Urothelium cell line (cell line): ENCODE measurements around the gene DOK5.
A peak's percentile ranks its signal among the peaks of the same experiment; 100 is the strongest.
"Not testable (repeated sequence)": the region's sequence is repeated elsewhere in the genome, so short reads cannot be mapped to it uniquely, and the experiment has no call there.

ENCODE experiments used
- DNase-seq: peaks from one replicate; pipeline ENCODE4 v3.0.0; 2011; ENCODE audit warnings: low spot score, mixed read lengths
- FAIRE-seq: peaks from 2 replicates; lab custom pipeline; 2011; peaks lifted over from hg19 to GRCh38; lab: Jason Lieb, UNC

DOK5 gene

DNA sequence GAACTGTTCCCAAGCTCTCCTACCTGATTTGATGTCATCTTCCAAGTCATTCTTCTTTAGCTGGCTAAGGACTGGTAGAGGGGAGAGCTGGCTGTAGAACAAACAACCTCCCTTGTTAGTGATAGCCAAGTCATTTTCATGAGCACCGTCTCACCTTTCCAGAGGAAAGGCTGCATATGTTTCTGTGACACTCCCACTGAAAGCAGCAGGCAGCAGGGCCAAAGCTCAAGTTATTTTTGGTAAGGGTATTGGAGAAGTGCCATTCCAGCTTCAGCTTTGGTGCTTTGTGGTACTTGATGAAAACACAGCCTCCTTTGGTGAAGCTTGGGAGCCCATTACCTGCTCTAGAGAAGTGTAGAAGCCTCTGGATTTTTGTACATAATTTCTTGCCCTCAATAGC is 5.4 kb upstream of the DOK5 start:
- DNase-seq (no peak), FAIRE-seq (no peak)

- DNase-seq (no peak), FAIRE-seq (no peak)
These were observed 4.7 kb upstream of the DOK5 start for GRCh38 chr20:54470697-54471096.

GRCh38 chr20:54472607-54473006 is 2.8 kb upstream of the DOK5 start:
- FAIRE-seq (no peak), DNase-seq (no peak)

GRCh38 chr20:54473340-54473739 is 2.1 kb upstream of the DOK5 start:
- FAIRE-seq (no peak), DNase-seq (no peak)

GRCh38 chr20:54474046-54474445 is 1.3 kb upstream of the DOK5 start:
- no peak for DNase-seq
- no peak for FAIRE-seq

- peak; percentile 65 for FAIRE-seq
- DNase-seq: no peak
These were observed 527 bp upstream of the DOK5 start for GRCh38 chr20:54474866-54475265.

DNA sequence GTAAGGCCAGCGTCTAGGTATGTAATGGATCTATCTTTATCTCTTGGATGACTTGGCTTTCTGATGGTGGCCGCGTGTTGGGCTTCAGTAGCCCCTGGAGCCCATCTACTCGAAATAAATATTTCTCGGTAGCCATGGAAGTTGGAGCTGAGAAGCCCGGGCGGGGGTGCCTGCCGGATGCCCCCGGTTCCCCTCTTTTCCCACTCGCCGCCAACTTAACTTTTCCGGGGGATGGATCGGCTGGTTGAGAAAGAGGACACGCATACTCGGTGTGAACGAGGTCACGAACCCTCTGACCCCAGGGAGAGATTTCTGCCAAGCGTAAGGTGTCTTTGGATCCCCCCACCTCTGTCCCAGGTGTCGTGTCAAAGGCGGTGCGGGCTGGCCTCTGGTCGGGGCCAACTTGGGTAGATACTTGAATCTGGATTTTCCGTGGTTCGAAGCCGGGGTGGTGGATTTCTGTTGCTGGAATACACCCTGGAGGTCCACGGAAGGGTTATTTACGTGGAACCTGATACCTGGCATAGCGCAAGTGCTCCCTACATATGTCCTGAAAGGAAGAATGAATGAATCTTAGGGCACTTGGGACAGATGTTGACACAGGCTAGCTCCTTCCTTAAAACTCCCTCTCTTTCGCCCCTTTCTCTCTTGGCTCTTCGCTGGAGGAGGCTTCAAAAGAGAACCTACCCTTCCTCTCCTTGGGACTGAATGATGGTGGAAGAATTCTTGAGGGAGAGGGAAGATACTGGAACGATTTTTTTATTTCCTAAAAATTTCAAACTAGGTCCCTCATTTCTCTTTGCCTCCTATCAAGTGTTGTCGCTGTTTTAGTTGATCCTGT is 996 bp downstream of the DOK5 start:
- DNase-seq (peak; percentile 18), FAIRE-seq (no peak)

DNA sequence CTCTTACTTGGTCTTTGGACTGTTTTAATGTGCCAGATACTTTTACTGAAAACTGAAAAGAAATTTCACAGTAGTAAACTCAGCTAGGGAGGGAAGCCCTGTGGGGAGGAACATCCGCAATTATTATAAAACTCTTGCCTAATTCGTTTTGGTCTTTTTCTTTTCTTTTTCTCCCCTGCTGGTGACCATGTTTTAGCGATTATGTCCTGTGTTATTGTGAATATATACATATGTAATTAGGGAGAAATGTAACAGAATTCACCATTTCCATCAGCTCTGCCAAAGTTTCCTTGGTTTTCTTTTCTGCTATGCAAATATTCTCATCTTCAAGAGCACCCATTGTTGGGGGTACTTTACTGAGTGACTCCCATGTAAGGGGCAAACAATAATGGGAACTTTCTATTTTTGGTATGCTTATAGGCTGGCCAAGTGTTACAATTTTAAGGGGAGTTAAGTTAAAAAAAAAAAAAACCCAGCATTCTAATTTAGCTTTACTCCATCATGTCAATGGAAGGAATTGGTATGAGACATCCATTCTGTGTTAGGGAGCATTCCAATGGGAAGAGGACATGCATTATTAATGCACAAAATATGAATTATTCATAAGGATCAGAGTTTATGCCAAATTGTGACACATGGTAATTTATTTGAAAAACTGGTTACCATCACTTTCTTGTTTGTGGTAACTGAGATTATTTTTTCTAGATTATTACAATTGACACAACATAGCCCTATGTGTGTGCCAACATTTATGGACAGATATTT is 2.0 kb downstream of the DOK5 start:
- FAIRE-seq (no peak), DNase-seq (no peak)

GRCh38 chr20:54479138-54479906 is 3.9 kb downstream of the DOK5 start:
- FAIRE-seq (no peak), DNase-seq (peak; percentile 58)

DNA sequence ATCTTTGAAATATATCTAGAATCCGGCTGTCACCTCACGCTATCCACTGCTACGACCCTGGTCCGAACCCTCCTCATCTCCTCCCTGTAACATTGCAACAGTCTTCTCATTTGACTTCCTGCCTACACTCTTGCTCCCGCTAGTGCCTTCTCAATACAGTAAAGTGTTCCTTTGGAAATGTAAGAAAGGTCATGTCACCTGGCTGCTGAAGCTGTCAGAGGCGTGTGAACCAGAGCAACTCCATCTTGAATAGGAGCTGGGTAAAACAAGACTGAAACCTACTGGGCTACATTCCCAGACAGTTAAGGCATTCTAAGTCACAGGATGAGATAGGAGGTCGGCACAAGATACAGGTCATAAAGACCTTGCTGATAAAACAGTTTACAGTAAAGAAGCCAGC is 4.5 kb downstream of the DOK5 start:
- not testable (repeated sequence) for FAIRE-seq, DNase-seq

- DNase-seq (no peak), FAIRE-seq (no peak)
These were observed 6.0 kb downstream of the DOK5 start for GRCh38 chr20:54481442-54481841.

DNA sequence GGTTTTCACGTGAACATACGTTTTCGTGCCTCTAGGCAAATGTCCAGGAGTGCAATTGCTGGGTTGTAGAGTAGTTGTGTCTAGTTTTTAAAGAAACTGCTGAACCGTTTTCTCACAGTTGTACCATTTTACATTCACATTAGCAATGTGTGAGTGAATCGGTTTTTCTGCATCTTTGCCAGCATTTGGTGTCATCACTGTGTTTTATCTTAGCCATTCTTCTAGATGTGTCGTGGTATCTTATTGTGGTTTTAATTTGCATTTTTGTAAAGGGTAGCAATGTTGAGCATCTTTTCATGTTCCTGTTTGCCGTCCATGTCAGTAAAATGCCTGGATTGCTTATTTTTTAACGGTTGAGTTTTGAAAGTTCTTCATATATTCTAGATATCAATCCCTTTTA is 10.2 kb downstream of the DOK5 start:
- FAIRE-seq (peak; percentile 58), DNase-seq (no peak)

GRCh38 chr20:54486585-54486984 is 11.2 kb downstream of the DOK5 start:
- DNase-seq (no peak), FAIRE-seq (no peak)

DNA sequence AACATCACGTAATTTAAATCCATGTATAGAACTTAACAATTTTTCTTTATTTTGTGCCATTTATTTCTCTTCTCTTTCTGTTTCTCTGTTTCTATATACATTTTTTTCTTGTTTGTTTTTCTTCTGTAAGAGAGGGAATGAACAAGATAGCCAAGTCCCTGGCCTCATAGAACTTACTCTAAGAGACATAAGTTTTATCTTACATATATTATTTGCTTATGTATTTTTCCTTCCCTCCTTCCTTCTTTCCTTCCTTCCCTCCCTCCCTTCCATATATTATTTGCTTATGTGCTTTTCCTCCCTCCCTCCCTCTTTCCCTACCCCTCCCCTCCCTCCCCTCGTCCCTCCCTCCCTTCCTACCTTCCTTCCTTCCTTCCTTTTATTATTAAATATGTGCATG is 13.0 kb downstream of the DOK5 start:
- FAIRE-seq (no peak), DNase-seq (no peak)

- DNase-seq (no peak), FAIRE-seq (peak; percentile 23)
These were observed 16.1 kb downstream of the DOK5 start for GRCh38 chr20:54491506-54491905.

DNA sequence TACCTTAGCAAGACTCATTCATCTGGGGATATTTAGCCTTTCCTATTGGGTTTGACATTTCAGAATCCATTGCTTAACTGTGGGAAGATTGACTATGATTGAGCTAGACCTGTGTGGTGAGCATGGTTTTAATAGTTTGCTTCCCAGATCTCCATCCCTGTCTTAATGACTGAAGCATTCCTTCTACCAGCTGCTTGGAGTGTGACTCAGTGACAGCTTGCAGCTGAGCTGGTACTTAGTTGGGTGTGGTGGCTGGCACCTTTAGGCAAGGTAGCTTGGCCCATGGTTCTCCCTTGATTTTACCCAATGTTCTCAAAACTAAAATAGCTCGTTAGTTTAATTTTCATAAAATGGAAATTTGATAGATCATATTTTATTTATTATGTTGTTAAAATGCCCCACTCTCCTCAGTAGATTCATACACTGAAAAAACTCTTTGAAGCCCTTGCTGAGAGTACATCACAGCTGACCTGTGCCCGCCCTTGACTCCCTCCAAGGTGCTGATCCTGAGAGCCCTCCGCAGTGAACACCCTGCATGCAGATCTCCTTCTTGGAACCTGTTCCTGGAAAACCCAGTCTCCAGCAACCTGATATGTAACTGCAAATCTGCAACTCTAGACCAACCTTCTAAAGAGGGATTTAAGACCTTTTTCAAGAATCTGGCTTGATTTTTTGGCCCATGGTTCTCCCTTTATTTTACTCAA is 19.1 kb downstream of the DOK5 start:
- DNase-seq (no peak), FAIRE-seq (peak; percentile 88)

- DNase-seq (no peak), FAIRE-seq (no peak)
These were observed 22.7 kb downstream of the DOK5 start for GRCh38 chr20:54497931-54498718.

- DNase-seq (no peak), FAIRE-seq (no peak)
These were observed 23.7 kb downstream of the DOK5 start for GRCh38 chr20:54499111-54499510.

- DNase-seq (no peak), FAIRE-seq (no peak)
These were observed 26.8 kb downstream of the DOK5 start for GRCh38 chr20:54502179-54502578.

DNA sequence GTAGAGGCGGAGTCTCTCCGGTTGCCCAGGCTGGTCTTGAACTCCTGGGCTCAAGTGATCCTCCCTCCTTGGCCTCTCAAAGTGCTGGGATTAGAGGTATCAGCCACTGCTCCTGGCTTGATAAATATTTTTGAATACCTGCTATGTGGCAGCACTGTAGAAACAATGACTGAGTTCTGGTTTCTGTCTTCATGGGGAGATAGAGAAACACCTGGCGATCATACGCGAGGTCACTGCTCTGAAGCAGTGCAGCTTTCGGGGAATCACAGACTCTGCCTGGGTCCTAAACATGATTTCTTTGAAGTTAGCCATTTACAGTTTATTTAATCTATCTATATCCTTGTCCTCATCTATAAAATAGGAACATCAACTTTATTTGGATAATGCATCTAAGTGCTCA is 31.2 kb downstream of the DOK5 start:
- FAIRE-seq (no peak), DNase-seq (no peak)
